H1 (cell line): ENCODE measurements around the gene IFIT2.

Experiments
- CTCF ChIP-seq, 3 experiments: IDR thresholded peaks; 1 replicate in 2 of 3; 2 replicates in 1 of 3; pipeline versions ENCODE4 v1.5.1 to v1.6.1; 2011; ENCODE audit warnings: low read length in 3 of 3, mild to moderate bottlenecking in 3 of 3, inconsistent platforms in 2 of 3, low read depth in 1 of 3, moderate library complexity in 1 of 3; ENCODE audit not compliant: insufficient read depth in 1 of 3; ENCODE audit errors: control extremely low read depth in 1 of 3
- MAX ChIP-seq: IDR thresholded peaks from 2 replicates; pipeline ENCODE4 v1.6.1; 2012; ENCODE audit warnings: inconsistent platforms
- TAF1 ChIP-seq: IDR thresholded peaks from 2 replicates; pipeline ENCODE4 v1.6.1; 2011; ENCODE audit warnings: mild to moderate bottlenecking, low read depth, low read length

- TF ChIP-seq CTCF (IDR thresholded peaks at IDR 0.05; ENCODE audit: control extremely low read depth in 1 of 3, insufficient read depth in 1 of 3, low read depth in 1 of 3, low read length in 3 of 3) (no peak), MAX (no peak), TAF1 (no peak)
Observed at GRCh38 chr10:89305766-89306433, 4.1 kb downstream of the IFIT2 start.
